SIG-M5 treated with dmso at 0.1 percent for 504 hours (cell line): ENCODE data around the gene RBM34.

ENCODE experiments used
- DNase-seq: peaks from one replicate; lab custom pipeline; 2025; ENCODE audit not compliant: unreplicated experiment; lab: John Stamatoyannopoulos, UW

The RBM34 gene

DNA sequence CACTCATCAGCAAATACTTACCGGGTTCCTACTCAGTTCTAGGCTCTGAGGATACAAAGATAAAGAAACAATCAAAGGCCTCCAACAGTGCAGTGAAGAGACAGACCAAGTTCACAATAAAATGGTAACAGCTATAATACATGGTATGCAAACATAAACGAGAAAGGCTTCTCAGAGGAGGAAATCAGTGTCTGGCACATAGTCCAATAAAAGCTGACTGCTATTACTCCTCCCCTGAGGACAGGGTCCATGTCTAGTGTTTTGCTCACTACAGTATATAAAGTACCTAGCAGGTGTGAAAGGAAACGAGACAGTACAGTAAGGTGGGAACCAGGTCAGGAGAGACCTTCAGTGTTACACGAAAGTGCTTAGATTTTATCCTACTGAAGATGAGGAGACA lies 4.3 kb downstream of the RBM34 start:
- DNase-seq = no peak

DNA sequence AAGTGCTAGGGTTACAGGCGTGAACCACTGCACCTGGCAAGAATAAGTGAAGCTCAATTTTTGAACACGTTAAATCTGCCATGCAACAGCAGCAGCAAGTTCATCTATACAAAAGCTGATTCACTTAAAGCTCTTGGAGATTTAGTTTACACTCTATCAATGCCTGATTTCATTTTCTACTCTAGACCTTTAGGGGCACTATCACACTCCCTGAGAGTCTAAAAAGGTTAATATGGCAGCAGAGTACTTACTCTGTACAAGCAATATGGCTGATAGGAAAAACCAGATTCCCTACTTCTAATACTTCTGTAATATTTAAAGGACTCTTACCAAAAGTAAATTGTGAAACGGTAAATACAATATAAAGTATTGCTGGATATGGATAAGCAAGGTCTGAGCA lies 4.8 kb downstream of the RBM34 start:
- DNase-seq = no peak

DNA sequence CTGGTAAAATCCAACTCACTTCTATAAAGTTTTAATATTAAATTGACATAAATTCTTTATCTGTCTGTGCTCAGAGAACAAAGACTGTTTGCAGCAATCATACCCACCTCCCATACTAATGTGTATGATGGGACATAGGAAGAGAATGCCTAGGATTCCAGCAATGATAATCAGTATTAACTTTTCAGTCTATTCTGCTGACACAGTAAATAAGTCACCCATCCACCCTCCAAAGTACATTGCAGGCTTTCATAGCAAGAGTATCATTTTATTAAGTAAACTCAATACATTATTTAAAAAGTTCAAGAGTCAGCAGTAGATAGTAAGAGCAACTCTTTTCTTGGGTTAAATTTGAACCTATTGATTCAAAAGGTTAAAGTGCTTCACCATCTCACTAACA lies 8.8 kb downstream of the RBM34 start:
- DNase-seq = no peak

DNA sequence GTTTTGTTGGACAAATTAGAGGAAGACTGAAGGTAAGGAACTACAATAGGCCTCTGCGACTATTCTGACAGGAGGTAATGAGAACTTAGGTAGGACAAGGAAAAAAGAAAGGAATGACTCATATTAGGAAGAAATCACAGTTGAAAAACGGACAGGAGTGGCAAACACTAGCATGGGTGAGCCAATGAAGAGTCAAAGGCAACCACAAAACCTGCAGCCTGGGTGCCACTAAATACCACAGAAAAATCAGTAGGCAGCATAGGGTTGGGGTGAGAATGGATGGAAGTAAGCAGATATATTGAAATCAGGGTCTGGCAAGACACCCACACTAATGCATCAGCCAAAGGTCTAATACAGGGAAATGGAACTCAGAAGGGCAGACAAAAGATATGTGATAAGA lies 10.0 kb downstream of the RBM34 start:
- DNase-seq = no peak

DNA sequence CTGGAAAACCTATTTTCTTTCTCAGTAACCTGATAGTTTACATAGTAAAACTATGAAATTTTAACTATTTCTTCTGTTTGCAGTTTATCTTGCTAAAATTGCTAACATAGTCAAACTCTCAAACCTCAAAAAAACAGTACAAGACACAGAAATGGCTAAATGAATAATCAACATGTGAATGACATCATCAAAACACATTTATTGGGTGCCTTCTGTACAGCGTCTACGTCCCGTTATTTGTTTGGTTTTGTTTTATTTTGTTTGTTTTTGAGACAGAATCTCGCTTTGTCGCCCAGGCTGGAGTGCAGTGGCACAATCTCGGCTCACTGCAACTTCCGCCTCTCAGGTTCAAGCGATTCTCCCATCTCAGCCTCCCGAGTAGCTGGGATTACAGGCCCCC lies 11.2 kb downstream of the RBM34 start:
- DNase-seq = no peak

DNA sequence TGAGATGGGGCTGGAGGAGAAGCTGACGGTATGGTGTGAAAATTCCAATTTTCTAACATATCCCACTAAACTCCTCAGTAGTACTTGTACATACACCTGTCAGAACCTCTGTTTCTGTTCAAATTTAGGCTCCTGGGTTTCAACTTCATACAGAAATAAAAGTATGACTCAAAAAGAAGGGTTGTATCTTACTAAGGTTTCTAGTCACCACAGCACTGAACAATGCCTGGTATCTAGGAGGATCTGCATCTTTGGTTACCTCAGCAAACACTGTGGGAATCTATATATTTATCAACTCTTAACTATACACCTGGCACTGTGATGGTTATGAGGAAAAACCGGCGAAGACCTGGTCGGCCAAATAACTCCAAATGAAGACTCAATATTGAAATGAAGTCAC lies 13.8 kb downstream of the RBM34 start:
- no peak for DNase-seq

DNA sequence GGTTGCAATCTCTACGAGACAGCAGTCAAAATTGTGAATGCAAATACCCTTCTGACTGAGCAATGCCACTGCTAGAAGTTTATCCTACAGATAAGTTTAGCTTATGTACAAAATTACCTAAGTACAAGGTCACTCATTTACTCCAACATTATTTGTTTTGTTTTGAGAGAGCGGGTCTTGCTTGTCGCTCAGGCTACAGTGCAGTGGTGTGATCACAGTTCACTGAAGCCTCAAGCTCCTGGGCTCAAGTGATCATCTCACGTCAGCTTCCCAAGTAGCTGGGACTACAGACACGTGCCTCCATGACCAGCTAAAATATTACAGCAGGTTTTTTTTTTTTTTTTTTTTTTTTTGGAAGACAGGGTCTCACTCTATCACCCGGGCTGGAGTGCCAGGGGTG lies 15.4 kb downstream of the RBM34 start:
- no peak for DNase-seq

DNA sequence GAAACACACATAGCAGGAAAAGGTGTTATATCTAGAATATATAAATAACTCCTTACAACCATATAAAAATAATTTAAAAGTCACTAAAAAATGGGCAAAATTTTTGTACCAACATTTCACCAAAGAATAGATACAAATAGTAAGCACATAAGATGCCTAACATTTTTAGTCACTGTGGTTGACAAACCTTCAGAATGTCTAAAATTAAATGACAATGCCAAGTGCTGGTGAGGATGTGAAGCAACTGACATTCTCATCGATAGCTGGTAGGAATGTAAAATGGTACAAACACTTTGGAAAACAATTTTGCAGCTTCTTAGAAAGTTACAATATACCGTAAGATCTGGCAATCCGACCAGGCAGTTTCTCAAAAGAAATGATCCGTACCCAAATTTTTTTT lies 18.1 kb downstream of the RBM34 start:
- DNase-seq = no peak

DNA sequence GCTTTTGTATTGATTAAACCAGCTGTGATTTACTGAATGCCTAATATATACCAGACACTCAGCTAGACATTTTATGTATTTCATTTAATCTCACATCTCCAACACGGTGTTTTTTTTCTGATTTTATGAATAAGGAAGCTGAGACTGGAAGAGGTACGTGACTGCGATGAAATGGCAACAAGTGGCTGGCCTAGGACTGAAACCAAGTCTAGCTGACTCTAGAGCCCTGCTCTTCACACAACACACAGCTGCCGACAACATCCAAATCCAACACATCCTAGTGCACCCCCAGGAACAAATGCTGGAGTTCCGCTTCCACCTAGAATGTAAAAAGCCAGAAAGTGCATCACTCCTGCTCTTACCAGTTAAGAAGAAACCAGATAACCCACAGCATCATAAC lies 21.7 kb downstream of the RBM34 start:
- no peak for DNase-seq

DNA sequence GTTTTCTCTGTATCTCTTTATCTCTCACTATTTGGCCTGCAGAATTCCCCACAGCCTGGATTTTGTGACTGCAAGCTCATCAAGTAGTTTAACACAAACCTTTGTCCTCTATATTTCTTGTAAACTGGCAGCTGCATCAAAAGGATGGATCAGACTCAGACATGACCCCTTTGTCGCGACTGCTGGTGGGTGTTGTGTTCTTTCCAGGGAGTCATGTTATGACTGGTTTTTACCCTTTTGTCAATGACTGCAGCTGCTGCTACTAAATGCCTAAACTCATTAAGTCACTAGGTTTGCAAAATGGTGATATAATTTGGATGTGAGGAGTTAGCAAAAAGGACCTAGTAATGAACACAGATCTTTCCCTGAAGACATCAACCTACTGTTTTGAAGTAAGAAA lies 22.2 kb downstream of the RBM34 start:
- DNase-seq = no peak

DNA sequence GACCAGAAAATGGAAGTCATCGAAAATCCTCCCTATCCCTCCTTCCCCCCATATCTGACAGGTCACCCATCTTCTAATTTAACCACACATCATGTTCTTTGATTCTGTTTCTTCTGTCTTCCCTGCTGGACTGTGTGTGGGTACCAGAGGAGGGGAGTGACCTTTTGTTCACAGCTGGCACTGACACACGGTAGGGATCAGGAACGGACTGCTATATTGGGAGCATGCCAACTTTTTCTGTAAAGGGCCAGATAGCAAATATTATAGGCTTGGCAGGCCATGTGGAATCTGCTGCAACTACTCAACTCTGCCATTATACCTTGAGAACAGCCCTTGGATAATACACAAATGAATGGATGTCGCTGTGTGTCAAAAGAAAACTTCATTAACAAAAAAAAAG lies 24.9 kb downstream of the RBM34 start:
- DNase-seq = no peak

DNA sequence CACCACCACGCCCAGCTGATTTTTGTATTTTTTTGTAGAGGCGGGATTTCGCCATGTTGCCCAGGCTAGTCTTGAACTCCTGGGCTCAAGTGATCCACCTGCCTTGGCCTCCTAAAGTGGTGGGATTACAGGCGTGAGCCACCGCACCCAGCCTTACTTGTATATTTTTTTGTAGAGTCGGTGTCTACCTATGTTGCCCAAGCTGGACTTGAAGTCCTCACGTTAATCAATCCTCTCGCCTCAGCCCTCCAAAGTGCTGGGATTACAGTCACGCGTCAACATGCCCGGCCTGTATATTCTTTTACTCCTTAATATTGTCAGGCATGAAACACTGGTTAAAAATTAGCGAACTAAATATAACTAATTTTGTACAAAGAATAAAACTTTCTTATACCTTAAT lies 26.9 kb downstream of the RBM34 start:
- no peak for DNase-seq

DNA sequence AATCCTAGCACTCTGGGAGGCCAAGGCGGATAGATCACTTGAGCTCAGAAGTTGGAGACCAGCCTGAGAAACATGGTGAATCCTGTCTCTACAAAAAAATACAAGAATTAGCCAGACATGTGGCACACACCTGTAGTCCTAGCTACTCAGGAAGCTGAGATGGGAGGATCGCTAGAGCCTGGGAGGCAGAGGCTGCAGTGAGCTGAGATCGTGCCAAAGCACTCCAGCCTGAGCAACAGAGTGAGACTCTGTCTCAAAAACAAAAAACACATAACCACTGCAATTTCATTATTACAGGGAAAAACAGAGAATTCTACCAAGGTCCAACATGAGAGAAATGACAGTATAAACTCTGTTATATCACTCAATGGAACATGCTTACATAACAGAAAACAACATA lies 28.0 kb downstream of the RBM34 start:
- no peak for DNase-seq

DNA sequence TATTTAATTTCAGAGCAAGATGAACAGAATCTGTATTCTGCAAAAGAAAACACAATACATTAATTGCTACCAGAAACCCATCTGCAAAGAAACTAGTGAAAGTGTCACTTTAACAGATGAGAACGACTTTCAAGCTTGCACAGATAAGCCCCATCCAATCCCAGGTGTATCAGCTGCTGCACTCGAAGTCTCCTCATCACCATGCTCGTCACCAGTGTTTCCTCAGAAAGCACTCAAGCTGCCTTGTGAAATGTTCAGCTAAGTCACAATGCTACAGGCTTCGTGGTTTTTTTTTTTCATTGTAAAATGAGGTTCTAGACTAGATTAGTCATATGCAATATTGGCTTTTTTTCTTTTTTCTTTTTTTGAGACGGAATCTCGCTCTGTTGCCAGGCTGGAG lies 29.1 kb downstream of the RBM34 start:
- no peak for DNase-seq

DNA sequence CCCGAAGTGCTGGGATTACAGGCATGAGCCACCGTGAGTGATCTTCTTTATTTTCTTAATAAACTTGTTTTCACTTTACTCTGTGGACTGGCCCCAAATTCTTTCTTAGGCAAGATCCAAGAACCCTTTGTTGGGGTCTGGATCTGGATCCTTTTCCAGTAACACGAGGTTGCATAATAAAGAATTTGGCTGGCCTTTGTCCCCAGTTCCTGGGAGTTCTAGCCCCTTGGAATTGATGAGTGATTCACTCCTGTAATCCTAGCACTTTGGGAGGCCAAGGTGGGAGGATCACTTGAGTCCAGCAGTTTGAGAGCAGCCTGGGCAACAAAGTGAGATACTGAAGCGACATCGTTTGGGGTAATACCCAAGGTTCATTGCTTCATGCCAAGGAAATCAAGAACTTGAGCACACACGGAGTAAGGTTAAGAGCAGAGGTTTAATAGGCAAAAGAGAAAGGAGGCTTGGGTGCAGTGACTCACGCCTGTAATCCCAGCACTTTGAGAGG lies 30.2 kb downstream of the RBM34 start:
- no peak for DNase-seq

DNA sequence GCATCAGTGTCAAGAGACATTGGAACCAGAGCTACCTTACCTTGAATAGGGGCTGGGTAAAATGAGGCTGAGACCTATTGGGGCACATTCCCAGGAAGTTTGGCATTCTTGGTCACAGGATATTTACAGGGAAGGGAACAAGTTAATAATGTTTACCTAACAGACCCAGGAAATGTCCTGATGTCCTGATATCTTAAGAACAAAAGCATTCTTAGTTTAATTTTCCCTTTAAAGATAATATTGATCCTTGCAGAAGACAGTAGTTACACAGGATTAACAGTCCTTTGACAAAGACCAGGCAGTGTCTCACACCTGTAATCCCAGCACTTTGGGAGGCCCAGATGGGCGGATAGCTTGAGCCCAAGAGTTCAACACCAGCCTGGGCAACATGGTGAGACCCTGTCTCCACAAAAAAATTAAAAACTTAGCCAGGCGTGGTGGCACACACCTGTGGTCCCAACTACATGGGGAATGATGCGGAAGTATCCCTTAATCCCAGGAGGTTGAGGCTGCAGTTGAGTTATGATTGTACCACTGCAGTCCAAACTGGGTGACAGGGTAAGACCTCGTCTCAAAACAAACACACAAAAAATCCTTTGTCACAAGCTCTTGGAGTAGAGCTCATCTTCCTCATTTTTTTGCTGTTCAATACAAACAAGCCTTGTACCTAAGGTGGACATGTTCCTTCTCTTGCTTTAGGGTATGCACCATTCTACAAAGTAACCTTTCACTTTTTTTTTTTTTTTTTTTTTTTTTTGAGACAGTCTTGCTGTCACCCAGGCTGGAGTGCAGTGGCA lies 31.1 kb downstream of the RBM34 start:
- no peak for DNase-seq

DNA sequence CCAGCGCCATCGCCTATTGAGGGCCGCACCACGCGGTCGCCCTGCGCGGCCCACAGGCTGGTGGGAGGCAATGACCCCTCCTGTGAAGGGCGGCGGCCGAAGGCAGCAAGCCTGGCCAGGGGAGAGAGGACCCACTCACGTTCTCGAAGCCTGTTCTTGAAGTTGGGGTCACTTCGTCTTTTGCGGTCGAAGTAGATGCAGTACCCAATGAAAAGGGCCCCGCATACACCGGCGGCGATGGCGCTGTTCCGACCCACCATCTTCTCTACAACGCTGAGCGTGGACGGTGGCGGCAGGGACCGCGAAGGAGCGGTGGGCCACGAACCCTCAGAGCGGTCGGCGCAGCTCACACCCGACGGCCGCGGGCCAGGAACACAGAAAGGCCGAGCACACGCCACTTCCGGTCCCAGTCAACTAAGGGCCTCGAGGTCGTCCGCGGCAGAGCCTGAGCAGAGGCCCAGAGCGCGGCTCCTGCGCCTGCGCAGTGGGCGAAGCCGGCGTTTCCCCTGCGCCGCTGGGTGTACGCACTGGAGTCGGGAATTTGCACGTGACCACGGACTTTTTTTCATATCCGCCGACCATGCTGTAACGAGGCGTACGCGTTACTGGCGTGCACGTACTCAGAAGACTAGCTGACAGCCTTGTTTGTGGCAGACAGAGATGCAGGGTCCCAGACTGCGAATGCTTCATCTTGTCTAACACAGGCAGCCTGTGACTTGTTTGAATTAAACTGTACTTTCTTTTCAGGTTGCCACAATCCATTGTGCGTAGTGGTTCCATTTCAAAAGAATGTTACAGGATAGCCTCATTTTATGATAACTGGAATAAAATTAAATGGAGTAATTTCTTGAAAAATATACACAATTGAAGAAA lies 32.4 kb downstream of the RBM34 start, which contains the start of gene TOMM20:
Gene TOMM20 (minus strand): TSS at position 382 of the 873 bp plus-strand sequence. CDS start 122 bp downstream, at position 260.
- DNase-seq = peak; percentile 98

DNA sequence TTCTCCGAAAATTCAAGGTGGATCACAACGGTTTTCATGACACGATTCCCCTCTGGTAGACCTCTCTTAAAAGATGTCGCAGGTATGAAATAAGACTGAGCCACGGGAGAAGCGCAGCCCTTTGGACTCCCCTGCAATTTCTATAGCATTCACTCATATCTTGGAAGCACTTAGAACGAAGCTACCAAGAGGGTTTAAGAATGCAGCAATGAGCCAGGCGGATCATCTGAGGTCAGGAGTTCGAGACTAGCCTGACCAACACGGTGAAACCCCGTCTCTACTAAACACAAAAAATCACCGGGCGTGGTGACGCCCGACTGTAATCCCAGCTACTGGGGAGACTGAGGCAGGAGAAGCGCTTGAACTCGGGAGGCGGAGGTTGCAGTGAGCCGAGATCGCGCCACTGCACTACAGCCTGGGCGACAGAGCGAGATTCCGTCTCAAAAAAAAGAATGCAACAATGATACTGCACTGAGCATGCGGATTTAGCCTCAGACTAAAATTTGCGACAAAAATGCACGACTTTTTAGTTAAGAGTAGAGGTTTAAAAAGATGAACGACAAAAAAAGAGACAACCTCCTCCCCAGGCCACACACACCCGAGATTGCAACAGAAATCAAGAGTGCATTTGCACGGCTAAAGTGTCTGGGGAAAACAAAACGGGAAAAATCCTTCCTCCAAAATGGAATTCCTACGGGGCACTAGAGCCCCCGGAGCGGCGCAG lies 33.2 kb downstream of the RBM34 start:
- DNase-seq = no peak

DNA sequence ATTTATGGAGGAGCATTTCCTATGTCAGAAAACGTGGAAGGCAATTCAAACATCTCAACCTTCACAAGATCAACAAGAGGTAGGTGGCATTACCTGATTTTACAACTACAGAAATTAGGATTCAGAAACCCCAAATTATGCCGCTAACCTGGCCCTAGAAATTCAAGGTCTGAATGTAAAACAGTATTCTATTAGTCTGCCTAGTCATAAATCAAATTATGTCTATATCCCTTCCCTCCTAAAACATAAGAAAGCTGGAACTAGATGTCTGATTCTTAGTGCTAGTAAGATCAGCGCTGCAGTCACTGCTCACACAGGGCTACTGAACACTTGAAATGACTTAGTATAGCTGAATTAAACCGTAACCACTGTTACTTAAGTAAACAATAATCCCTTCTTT lies 33.8 kb downstream of the RBM34 start:
- DNase-seq = no peak

DNA sequence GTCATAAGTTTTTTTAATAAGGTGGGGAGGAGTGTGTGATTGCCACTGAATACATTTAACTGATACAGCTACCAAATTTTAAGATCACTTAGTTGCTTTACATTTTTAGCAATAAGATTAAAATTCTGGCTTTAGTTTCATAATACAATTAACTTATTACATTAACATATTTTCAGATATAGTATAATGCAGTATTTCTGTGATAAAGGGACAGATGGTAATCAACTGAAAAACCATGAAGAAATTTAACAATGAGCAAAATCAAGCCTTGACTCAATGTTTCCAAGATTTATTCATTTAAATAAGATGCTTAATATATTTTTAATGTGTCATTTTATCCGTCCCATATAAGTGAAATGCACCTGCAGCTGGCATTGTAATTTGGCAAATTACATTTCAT lies 36.4 kb downstream of the RBM34 start:
- no peak for DNase-seq

DNA sequence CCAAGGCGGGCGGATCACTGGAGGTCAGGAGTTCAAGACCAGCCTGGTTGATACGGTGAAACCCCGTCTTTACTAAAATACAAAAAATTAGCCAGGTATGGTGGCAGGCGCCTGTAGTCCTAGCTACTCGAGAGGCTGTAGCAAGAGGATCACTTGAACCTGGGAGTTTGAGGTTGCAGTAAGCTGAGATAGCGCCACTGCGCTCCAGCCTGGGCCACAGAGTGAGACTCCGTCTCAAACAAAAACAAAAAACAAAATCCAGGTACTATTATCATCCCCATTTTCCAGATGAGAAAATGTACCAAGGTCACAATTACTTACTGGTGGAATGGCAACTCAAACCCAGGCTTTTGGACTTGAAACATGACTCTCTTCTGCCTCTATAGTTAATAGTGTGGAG lies 36.9 kb downstream of the RBM34 start:
- DNase-seq = no peak
